IPS-18a (cell line): Measurements from ENCODE around the gene JAZF1.

ENCODE experiments used
- H3K27ac ChIP-seq: one replicate; pipeline ENCODE4 v1.5.1; 2013; ENCODE audit warnings: low read length
- H3K27me3 ChIP-seq: one replicate; pipeline ENCODE4 v1.6.1; 2013; ENCODE audit warnings: mild to moderate bottlenecking, low read length; ENCODE audit not compliant: control insufficient read depth, insufficient read depth
- H3K36me3 ChIP-seq: one replicate; pipeline ENCODE4 v1.6.1; 2013; ENCODE audit warnings: low read depth, low read length; ENCODE audit not compliant: control insufficient read depth
- H3K4me1 ChIP-seq: one replicate; pipeline ENCODE4 v1.6.1; 2013; ENCODE audit warnings: low read depth, low read length; ENCODE audit not compliant: control insufficient read depth
- H3K4me3 ChIP-seq: one replicate; pipeline ENCODE4 v1.5.1; 2013; ENCODE audit warnings: low read length
- H3K9ac ChIP-seq: one replicate; pipeline ENCODE4 v1.6.1; 2013; ENCODE audit warnings: mild to moderate bottlenecking, low read length, moderate library complexity
- H3K9me3 ChIP-seq: one replicate; pipeline ENCODE4 v1.6.1; 2013; ENCODE audit warnings: low read depth, low read length; ENCODE audit not compliant: control insufficient read depth

Gene JAZF1

DNA sequence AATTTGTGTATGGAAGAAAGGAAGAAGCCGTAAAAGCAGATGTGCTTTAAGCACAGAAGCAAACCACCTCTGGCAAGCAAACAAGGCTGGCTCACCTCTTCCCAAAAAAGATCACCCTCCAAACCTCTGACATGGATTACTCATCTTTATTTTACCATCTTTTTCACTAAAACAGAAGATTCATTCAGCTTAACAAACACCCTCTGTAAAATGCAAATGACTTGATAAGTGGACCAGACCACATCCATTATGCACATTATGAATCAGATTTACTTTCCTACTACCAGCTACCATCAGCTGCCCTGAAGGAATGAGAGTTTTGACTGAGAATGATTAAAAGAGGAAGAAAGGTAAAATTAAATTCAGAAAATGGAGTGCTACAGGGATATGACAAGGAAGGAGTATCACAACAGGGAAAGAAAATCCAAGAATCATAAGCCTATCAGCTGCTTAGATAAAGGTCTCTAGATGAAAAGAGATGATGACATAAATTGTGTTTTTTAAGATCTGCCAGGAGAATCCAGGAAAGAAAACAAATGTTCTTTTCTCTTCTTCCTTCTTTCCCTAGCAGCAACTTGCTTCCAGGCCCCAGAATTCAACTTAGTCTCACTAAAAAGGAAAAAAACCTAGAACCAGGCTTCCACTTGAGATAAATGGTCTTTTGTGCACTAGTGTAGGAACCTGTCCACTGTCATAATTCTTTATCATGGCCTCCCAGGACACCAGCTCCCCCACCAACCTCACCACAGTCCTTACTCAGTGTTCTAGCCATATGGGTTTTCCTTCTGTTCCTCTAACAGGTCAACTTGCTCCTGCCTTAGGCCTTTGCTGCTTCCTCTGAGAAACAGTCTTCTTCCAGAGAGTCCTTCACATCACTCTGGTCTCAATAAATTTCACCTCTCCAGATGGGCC, 47.4 kb downstream of the JAZF1 start:
- H3K36me3 ChIP-seq = no peaks in the 10 kb centered on the region
- no peaks in the 10 kb centered on the region for H3K9me3 ChIP-seq
- H3K9ac ChIP-seq = no peak overlapping the region
- no peaks in the 10 kb centered on the region for H3K27me3 ChIP-seq
- H3K27ac ChIP-seq = no peak overlapping the region
- H3K4me1 ChIP-seq = no peaks in the 10 kb centered on the region
- H3K4me3 ChIP-seq = no peak overlapping the region

DNA sequence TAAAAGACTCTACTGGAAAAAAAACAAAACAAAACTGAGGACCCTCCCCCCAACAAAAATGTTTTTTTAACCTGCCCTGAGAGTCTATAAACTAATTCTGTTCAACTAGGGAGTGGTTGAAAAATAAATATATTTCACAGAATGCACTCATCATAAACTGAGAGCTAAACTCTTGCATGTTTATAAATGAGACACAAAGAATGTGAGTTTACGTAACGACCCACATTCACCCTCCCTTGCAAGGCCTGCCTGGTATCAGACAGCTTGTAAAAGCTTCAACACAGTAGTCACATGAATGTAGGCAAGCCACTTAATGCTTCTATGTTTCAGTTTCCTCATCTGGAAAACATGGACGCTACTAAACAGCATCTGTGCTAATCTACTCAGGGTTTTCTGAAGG, 50.3 kb downstream of the JAZF1 start:
- H3K4me3 ChIP-seq = no peak overlapping the region
- H3K9me3 ChIP-seq = no peaks in the 10 kb centered on the region

DNA sequence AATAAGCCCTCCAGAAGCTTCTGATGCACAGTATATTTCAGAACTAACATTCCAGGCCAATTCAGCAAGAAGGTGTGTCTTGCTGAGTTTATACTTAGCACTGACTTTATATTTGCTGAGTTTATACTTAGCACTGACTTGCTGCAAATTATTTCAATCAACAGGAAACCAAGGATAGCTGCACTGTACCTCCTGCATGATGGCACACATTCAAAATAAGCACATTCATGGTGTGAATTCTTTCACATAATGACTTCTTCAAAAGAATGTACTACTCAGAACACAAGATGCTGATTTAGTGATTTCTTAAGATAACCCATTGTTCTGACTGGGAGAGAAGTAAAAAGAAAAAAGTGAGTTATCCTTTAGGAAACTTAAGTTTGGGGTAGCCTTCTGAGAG, 52.0 kb downstream of the JAZF1 start:
- H3K27me3 ChIP-seq = peaks cover 35% of the 10 kb centered on the region
- no peak overlapping the region for H3K9ac ChIP-seq
- no peaks in the 10 kb centered on the region for H3K9me3 ChIP-seq
- H3K27ac ChIP-seq = no peak overlapping the region
- H3K4me3 ChIP-seq = no peak overlapping the region
- peaks cover 19% of the 10 kb centered on the region for H3K4me1 ChIP-seq
- no peaks in the 10 kb centered on the region for H3K36me3 ChIP-seq

More for the DNA sequence above, 50.3 kb downstream of the JAZF1 start:
- Histone ChIP-seq H3K27me3 (peaks cover 20% of the 10 kb centered on the region), H3K27ac (no peak overlapping the region), H3K9ac (no peak overlapping the region), H3K36me3 (no peaks in the 10 kb centered on the region), H3K4me1 (peaks cover 9% of the 10 kb centered on the region)

DNA sequence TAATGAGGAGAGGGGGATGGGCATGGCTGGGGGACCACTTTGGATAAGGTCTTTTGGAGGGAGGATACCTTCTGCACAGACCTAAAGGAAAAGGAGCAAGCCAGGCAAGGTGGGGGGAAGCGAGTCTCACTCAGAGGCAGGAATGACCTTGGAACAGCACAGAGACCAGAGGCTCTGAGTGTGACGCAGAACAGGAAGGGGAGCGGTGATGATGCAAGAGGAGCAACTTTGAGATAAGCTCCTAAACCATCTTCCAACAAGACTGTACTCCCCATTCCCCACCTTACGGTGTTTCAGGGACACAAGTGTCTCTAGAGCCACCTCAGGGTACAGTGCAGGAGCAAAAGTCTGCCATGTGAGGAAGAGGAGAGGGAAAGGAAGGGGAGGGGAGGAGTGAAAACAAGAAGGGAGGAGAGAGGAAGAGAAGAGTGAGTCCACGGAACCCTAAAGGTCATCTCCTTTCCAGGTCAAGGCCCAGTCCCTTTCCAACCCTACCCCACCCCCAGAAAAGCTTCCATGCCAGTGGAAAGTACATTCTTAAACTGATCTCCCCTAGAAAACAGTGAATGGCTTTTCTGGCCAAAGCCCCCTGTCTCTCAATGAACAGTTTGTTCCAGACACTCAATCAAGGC, 54.1 kb downstream of the JAZF1 start:
- peaks cover 40% of the 10 kb centered on the region for H3K27me3 ChIP-seq
- no peaks in the 10 kb centered on the region for H3K9me3 ChIP-seq
- no peak overlapping the region for H3K27ac ChIP-seq
- no peaks in the 10 kb centered on the region for H3K36me3 ChIP-seq
- H3K4me1 ChIP-seq = peaks cover 19% of the 10 kb centered on the region
- H3K4me3 ChIP-seq = no peak overlapping the region
- no peak overlapping the region for H3K9ac ChIP-seq

DNA sequence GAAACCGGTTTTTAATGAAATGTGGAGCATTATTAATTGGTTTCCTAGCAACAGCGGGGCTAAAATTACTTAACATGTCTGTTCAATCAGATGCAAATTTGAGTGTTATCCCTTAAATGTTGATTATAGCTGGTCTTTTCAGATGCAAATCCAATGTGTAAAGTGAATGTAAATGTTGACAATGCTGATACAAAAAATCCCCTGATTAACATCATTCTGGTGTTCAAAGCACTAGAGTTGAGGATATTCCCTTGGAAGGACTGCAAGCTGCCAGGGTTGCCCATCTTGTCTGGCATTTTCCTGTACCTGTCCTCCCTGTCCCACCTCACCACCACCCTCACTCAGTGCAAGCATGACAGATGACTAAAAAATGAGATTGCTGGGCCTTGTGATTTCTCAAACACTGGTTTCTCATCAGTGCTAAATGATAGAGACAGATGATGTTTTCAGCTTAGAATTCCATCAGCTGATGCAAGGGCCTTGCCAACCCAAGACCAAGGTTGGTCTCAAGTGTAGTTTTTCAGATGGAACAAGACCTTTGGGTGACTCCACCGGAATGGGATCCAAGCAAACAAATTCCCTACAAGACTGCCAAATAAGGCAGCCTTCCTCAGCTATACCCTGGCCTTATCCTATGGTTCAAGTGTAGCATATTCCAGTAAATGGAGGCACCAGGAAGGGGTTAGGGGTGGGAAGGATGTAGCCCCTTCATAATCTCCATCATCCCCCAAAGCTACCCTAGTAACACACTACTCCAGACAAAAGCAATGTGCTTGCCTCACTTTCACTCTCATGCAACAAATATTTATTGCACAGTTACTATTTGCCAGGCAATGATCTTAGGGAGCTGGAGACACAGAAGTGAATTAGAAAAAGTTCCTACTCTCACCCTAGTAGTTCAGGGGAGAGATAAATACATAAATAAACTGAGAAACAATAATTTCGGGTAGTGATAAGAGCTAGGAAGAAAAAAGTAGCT, 54.9 kb downstream of the JAZF1 start:
- no peak overlapping the region for H3K9ac ChIP-seq
- H3K27ac ChIP-seq = no peak overlapping the region
- no peaks in the 10 kb centered on the region for H3K36me3 ChIP-seq
- peak overlapping the region; percentile 7 for H3K4me3 ChIP-seq
- H3K27me3 ChIP-seq = peaks cover 40% of the 10 kb centered on the region
- no peaks in the 10 kb centered on the region for H3K9me3 ChIP-seq
- H3K4me1 ChIP-seq = peaks cover 19% of the 10 kb centered on the region

DNA sequence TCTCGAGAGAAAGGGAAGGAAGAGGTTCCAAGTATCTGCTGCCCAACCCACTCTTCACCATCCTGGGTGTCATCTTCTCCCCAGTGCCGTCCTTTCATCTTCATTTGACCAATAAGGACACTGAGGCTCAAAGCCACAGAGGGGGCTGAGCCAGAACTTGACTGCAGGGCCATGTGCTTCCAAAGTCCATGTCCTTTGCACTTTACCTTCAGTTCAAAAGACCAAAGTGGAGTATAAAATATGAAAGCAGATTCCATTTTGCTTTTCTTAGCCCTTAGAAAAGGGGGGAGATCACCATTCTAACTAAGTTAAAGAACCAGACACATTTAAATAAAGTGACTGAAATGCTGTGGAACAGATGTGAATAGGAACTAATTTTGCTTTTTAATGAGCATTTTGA, 56.2 kb downstream of the JAZF1 start:
- Histone ChIP-seq H3K4me3 (no peak overlapping the region), H3K4me1 (peaks cover 19% of the 10 kb centered on the region), H3K9me3 (no peaks in the 10 kb centered on the region), H3K27me3 (peaks cover 40% of the 10 kb centered on the region), H3K27ac (no peak overlapping the region), H3K9ac (no peak overlapping the region), H3K36me3 (no peaks in the 10 kb centered on the region)

DNA sequence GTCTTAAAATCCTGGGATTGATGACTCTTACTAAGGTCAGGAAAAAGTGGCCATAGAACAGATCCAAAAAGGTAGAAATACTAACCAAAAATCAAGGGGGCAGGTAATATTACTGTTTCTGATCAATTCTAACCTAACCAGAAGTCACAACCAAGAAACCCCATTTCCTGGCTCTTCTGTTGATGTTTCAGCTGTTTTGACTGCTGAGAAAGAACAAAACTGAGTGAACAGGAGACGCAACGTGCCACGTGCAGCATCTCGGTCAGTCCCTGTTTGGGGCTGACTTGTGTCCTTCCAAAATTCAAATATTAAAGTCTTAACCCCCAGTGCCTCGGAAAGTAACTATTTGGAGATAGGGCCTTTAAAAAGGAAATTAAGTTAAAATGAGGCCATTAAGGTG, 56.8 kb downstream of the JAZF1 start:
- no peaks in the 10 kb centered on the region for H3K9me3 ChIP-seq

DNA sequence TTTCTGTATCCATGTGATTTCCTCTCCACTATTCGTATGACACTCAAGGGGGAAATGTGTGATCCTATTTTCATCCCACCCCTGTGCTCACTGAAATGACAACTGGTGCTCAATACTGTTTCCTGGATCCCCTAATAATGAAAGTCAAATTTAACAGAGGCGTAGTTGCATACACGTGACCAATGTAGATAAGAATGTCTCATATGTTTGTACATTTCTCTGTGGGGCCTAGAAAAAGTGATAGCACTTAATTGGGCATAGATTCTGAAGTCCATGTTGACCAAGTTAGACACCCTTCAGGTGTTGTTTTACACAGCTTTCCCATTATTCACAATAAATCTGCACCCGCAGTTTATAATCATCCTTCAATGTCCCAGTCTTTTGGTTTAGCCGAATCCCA, 59.1 kb downstream of the JAZF1 start:
- Histone ChIP-seq H3K27ac (no peak overlapping the region), H3K36me3 (no peaks in the 10 kb centered on the region), H3K27me3 (peaks cover 30% of the 10 kb centered on the region), H3K4me3 (no peak overlapping the region), H3K4me1 (peaks cover 19% of the 10 kb centered on the region), H3K9ac (no peak overlapping the region), H3K9me3 (no peaks in the 10 kb centered on the region)

More for the DNA sequence above, 56.8 kb downstream of the JAZF1 start:
- Histone ChIP-seq H3K27me3 (peaks cover 40% of the 10 kb centered on the region), H3K36me3 (no peaks in the 10 kb centered on the region), H3K27ac (no peak overlapping the region), H3K9ac (no peak overlapping the region), H3K4me1 (peaks cover 19% of the 10 kb centered on the region), H3K4me3 (no peak overlapping the region)

DNA sequence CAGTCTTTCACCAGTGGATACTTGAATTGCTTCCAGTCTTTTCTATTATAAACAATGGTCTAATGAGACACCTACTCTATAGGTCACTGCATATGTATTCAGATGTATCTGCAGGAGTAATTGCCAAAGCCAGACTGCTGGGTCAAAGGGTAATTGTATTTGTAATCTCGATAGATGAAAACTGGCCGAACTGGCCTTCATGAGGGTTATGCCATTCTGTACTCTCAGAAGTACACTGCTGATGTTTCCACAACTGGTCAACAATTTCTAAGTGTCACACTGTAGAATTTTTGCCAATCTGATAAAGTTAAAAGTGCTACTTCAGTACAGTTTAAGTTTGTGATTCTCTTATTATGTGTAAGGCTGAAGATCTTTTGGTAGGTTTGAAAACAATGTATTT, 64.6 kb downstream of the JAZF1 start:
- no peak overlapping the region for H3K27ac ChIP-seq

DNA sequence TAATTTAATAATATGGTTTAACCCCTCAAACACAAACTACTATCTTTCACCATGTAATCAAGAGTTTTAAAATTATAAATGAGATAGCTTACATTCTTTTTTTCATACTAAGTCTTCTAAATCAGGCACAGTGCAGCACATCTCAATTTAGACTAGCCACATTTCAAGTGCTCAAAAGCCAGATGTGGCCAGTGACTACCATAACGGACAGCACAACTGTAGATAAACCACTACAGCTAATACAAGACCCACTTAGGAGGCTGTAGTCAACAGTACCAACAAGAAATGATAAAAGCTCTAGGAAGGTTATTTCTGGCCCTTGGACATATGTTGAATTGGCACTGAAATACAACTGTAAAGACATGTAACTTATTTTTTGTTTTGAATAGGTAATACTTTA, 65.3 kb downstream of the JAZF1 start:
- H3K4me1 ChIP-seq = no peaks in the 10 kb centered on the region
- H3K27ac ChIP-seq = no peak overlapping the region
- H3K36me3 ChIP-seq = no peaks in the 10 kb centered on the region
- no peak overlapping the region for H3K4me3 ChIP-seq
- no peaks in the 10 kb centered on the region for H3K27me3 ChIP-seq
- H3K9me3 ChIP-seq = no peaks in the 10 kb centered on the region
- no peak overlapping the region for H3K9ac ChIP-seq

More for the DNA sequence above, 64.6 kb downstream of the JAZF1 start:
- no peak overlapping the region for H3K9ac ChIP-seq
- H3K27me3 ChIP-seq = no peaks in the 10 kb centered on the region
- no peaks in the 10 kb centered on the region for H3K36me3 ChIP-seq
- H3K4me1 ChIP-seq = no peaks in the 10 kb centered on the region
- H3K4me3 ChIP-seq = no peak overlapping the region
- no peaks in the 10 kb centered on the region for H3K9me3 ChIP-seq

DNA sequence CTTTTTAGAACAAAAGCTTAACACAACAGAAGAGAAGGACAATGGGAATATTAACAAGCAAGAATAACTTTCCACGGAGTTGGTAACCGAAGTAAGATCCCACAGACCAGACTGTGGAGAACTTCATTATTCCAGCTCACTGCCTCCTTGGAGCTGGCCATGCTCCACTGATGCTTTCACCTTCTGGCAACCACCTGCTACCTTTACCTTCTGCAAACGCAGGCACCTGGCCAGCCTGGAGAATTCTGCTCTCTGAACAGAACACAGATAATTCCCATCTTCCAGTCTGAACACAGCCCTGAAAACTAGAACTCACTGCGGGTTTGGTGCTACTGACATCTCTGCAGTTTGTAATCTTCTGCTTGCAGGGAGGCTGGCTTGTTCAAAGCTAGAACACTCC, 66.5 kb downstream of the JAZF1 start:
- no peaks in the 10 kb centered on the region for H3K36me3 ChIP-seq
- no peak overlapping the region for H3K9ac ChIP-seq
- no peak overlapping the region for H3K27ac ChIP-seq
- H3K9me3 ChIP-seq = no peaks in the 10 kb centered on the region
- H3K4me3 ChIP-seq = no peak overlapping the region
- H3K4me1 ChIP-seq = no peaks in the 10 kb centered on the region
- no peaks in the 10 kb centered on the region for H3K27me3 ChIP-seq
